Esophagus muscularis mucosa (tissue), 4 donors: Measurements from ENCODE around the gene PROK1. TPM values are rescaled to one million over a fixed set of nuclear protein-coding genes. Genes with fewer than 3 reads are reported as not detected.
"Not testable (repeated sequence)": the region's sequence is repeated elsewhere in the genome, so short reads cannot be mapped to it uniquely, and the experiment has no call there.

ENCODE experiments used
- DNase-seq: peaks from one replicate; pipeline ENCODE4 v3.0.0-alpha.2; 2017; ENCODE audit errors: extremely low spot score
- H3K27ac ChIP-seq, 4 donors: fragments of 200-600 bp; sonication (generic); replicated peaks in 1 of 4; 1 replicate in 3 of 4; 2 replicates in 1 of 4; pipeline ENCODE4 v1.5.1; 2016 to 2019; ENCODE audit warnings: mild to moderate bottlenecking in 1 of 4
- H3K27me3 ChIP-seq, 4 donors: fragments of 200-600 bp; sonication (generic); one replicate each; pipeline versions ENCODE4 v1.5.1 to v1.6.0; 2016 to 2019
- H3K36me3 ChIP-seq, 4 donors: fragments of 200-600 bp; sonication (generic); one replicate each; pipeline ENCODE4 v1.5.1; 2016 to 2019
- H3K4me1 ChIP-seq, 4 donors: fragments of 200-600 bp; sonication (generic); one replicate each; pipeline ENCODE4 v1.5.1; 2016 to 2019
- H3K4me3 ChIP-seq, 4 donors: fragments of 200-600 bp; sonication (generic); 1 replicate in 2 of 4; 2 replicates in 2 of 4; pipeline ENCODE4 v1.5.1; 2016 to 2019; ENCODE audit warnings: mild to moderate bottlenecking in 4 of 4, moderate library complexity in 1 of 4
- H3K9me3 ChIP-seq, 4 donors: fragments of 200-600 bp; sonication (generic); 1 replicate in 3 of 4; 2 replicates in 1 of 4; pipeline ENCODE4 v1.5.1; 2016 to 2019
- EP300 ChIP-seq: sonication (generic); formaldehyde crosslinking; IDR thresholded peaks from one replicate; pipeline ENCODE4 v1.6.1; 2017; ENCODE audit warnings: antibody characterized with exemption
- POLR2A ChIP-seq: fragments of 450-650 bp; IDR thresholded peaks from one replicate; pipeline ENCODE4 v1.6.1; 2017; ENCODE audit warnings: antibody characterized with exemption, moderate library complexity, mild to moderate bottlenecking, low read depth
- POLR2AphosphoS5 ChIP-seq, 2 donors: sonication (generic); formaldehyde crosslinking; IDR thresholded peaks; one replicate each; pipeline ENCODE4 v1.6.1; 2017; ENCODE audit warnings: antibody characterized with exemption in 2 of 2
- WGBS: methylation state at CpG from one replicate; pipeline ENCODE4 v1.1.5; 2018; 5-methylcytosine and 5-hydroxymethylcytosine counted together
- intact Hi-C: fragments of 100-400 bp; cut with DNase I; formaldehyde crosslinking; loops from one replicate; pipeline ENCODE4 v1.15.1; 2023
- total RNA-seq, 4 donors: library from RNA; depleted of rRNA; stranded (reverse); fragments of >200 nt; gene quantifications; one replicate each; pipeline versions ENCODE4 v1.1.0 to v1.2.1, GENCODE V29; 2016
- TF ChIP-seq, protein P1 (sequence below), 3 experiments: fragments of 200-600 bp in 2 of 3; fragments of 450-650 bp in 1 of 3; sonication (generic) in 2 of 3; IDR thresholded peaks; one replicate each; pipeline ENCODE4 v1.5.1; 2017 to 2019; ENCODE audit warnings: antibody characterized with exemption in 3 of 3, mild to moderate bottlenecking in 2 of 3, moderate library complexity in 1 of 3

Gene PROK1
- total RNA-seq, 4 donors from 2014 or later, result not detected

DNA sequence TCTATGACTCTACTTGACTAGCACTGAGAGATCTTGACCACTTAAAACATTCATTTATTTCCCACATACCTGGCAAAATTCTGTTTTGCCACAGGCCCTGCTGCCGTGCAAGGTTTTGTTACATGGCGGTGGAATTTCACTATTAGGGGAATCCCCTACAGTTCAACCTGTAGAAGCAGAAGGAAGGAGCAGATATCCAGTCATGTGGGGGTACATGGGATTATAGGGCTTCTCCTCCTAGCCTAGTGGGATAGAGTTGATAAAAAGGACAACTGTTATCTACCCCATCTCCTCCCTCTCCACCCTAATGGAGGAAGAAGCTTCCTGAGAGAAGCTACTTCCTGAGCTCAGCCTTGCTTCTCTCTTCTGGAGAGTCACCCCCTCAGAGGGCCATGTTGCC is 17.7 kb upstream of the PROK1 start:
- WGBS, result 82% methylated on average over 2 of the region's 2 CpGs
- DNase-seq, result no peak
- H3K9me3 ChIP-seq, result no peaks in the 10 kb centered on the region
- H3K4me1 ChIP-seq, result no peaks in the 10 kb centered on the region
- intact Hi-C loops, result no loop called here
- no peaks in the 10 kb centered on the region for H3K36me3 ChIP-seq
- H3K27ac ChIP-seq, result no peak overlapping the region
- peaks cover 0 to 21% (median 0%) of the 10 kb centered on the region in 4 donors for H3K27me3 ChIP-seq
- no peak for TF ChIP-seq POLR2A
- TF ChIP-seq, protein P1, sequence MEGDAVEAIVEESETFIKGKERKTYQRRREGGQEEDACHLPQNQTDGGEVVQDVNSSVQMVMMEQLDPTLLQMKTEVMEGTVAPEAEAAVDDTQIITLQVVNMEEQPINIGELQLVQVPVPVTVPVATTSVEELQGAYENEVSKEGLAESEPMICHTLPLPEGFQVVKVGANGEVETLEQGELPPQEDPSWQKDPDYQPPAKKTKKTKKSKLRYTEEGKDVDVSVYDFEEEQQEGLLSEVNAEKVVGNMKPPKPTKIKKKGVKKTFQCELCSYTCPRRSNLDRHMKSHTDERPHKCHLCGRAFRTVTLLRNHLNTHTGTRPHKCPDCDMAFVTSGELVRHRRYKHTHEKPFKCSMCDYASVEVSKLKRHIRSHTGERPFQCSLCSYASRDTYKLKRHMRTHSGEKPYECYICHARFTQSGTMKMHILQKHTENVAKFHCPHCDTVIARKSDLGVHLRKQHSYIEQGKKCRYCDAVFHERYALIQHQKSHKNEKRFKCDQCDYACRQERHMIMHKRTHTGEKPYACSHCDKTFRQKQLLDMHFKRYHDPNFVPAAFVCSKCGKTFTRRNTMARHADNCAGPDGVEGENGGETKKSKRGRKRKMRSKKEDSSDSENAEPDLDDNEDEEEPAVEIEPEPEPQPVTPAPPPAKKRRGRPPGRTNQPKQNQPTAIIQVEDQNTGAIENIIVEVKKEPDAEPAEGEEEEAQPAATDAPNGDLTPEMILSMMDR (IDR thresholded peaks at IDR 0.05), result no peak
- TF ChIP-seq EP300, result no peak
- no peak for TF ChIP-seq POLR2AphosphoS5 (IDR thresholded peaks at IDR 0.05)
- no peak overlapping the region for H3K4me3 ChIP-seq

DNA sequence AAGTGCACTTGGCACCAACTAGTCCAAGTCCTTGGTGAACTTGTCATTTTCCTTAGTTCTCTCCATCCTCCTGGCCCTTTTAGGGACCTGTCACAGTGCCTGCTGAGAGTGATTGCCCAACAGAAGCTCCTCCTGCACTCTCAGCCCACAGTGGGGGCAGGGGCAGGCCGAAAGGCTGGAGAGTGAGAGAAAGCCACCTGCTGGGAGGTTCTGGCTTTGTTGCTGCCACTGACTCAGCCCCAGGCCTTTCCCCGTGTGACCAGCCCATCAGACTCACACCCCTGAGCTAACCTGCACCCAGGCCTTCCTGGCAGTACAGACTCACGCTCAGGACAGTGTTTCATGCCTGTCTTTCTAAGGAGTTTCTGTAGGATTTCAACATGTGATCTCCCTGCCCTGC is 17.1 kb upstream of the PROK1 start:
- H3K4me1 ChIP-seq, result no peaks in the 10 kb centered on the region
- H3K9me3 ChIP-seq, result no peaks in the 10 kb centered on the region
- no peak overlapping the region for H3K4me3 ChIP-seq
- no peak overlapping the region for H3K27ac ChIP-seq
- TF ChIP-seq POLR2AphosphoS5 (IDR thresholded peaks at IDR 0.05) (no peak), EP300 (no peak), POLR2A (no peak)
- TF ChIP-seq, protein P1 (IDR thresholded peaks at IDR 0.05), result no peak
- intact Hi-C loops, result no loop called here
- H3K27me3 ChIP-seq, result peaks cover 0 to 21% (median 0%) of the 10 kb centered on the region in 4 donors
- WGBS, result 39% methylated on average over 2 of the region's 3 CpGs
- no peak for DNase-seq
- no peaks in the 10 kb centered on the region for H3K36me3 ChIP-seq

DNA sequence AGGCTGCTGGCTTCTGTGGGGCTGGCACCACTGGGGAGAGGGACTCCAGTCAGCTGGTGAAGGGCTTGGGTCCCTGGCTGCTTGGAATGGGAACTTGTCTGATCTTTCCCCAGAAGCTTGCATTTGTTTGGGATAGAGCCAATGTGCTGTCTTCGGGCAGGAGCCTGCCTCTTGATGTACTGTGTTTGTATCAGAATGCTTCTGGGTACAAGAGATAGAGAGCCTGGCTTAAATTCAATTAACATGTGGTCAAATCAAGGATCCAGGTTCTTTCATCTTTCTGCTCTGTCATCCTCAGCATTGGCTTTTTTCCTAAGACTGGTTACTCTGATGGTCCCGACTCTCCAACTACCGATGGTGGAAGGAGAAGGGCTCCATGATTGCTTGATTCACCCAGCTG is 16.0 kb upstream of the PROK1 start:
- Histone ChIP-seq H3K4me1 (no peaks in the 10 kb centered on the region), H3K36me3 (no peaks in the 10 kb centered on the region), H3K27ac (no peak overlapping the region), H3K9me3 (no peaks in the 10 kb centered on the region), H3K27me3 (peaks cover 0 to 21% (median 0%) of the 10 kb centered on the region in 4 donors), H3K4me3 (no peak overlapping the region)
- no peak for DNase-seq
- 79% methylated on average over 3 of the region's 3 CpGs for WGBS
- intact Hi-C loops, result no loop called here
- TF ChIP-seq, protein P1 (IDR thresholded peaks at IDR 0.05), result no peak
- TF ChIP-seq POLR2AphosphoS5 (IDR thresholded peaks at IDR 0.05) (no peak), EP300 (no peak), POLR2A (no peak)

DNA sequence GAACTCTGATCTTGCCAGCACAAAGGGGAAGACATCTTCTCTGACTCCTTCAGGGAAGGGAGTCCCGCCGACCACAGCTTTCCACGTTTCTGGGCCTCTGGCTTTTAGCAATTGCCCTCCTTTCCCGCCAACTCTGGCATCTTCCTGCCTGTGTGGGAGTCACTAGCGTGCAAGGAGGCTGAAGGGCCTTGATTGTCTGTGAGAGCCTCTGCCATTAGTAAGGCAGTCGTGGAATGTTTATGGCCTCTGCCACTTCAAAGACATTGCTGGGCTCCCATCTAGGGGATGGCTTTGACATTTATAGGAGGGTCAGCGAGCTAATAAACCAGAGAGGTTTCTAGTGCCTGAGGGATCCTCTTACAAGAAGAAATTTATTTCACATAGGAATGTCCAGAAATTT is 14.3 kb upstream of the PROK1 start:
- DNase-seq, result no peak
- intact Hi-C loops, result no loop called here
- H3K9me3 ChIP-seq, result no peaks in the 10 kb centered on the region
- H3K27me3 ChIP-seq, result peaks cover 0 to 10% (median 0%) of the 10 kb centered on the region in 4 donors
- H3K4me3 ChIP-seq, result no peak overlapping the region
- no peak overlapping the region for H3K27ac ChIP-seq
- H3K36me3 ChIP-seq, result no peaks in the 10 kb centered on the region
- WGBS, result 70% methylated on average over 7 of the region's 7 CpGs
- no peaks in the 10 kb centered on the region for H3K4me1 ChIP-seq
- TF ChIP-seq POLR2A (no peak), EP300 (no peak), POLR2AphosphoS5 (IDR thresholded peaks at IDR 0.05) (no peak)
- TF ChIP-seq, protein P1 (IDR thresholded peaks at IDR 0.05), result no peak

DNA sequence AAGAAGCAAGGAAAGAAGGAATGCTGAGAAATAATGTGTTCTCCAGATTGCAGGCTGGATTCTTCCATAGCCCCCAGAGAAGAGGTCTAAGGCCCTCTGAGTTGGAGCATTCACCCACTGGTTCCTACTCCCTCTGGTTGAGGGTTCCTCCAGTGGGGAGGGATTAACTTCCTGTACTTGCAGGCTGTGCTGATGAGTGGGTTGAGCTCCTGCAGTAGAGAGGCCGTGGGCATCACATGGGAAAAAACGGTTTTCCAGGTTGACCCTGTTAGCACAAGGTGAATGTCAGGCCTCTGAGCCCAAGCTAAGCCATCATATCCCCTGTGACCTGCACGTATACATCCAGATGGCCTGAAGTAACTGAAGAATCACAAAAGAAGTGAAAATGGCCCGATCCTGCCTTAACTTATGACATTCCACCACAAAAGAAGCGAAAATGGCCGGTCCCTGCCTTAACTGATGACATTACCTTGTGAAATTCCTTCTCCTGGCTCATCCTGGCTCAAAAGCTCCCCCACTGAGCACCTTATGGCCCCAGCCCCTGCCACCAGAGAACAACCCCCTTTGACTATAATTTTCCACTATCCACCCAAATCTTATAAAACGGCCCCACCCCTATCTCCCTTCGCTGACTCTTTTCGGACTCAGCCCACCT is 13.2 kb upstream of the PROK1 start:
- DNase-seq, H3K27me3 ChIP-seq, H3K4me3 ChIP-seq, intact Hi-C loops, H3K9me3 ChIP-seq, H3K4me1 ChIP-seq, H3K36me3 ChIP-seq, H3K27ac ChIP-seq: not testable (repeated sequence)
- 78% methylated on average over 9 of the region's 9 CpGs for WGBS
